Activated CD4-positive, alpha-beta memory T cell treated with anti-CD3 and anti-CD28 coated beads for 36 hours (primary cell): ENCODE results near the gene MYO5B. TPM values are rescaled to one million over a fixed set of nuclear protein-coding genes. Genes with fewer than 3 reads are reported as not detected.

Experiments used
- CTCF ChIA-PET: fragments of 350-600 bp; sonication (Branson Sonifier 250); formaldehyde crosslinking; loops from one replicate; lab custom pipeline; 2021; ENCODE audit warnings: antibody characterized with exemption, inconsistent platforms; lab: Charles Lee
- POLR2A ChIA-PET: fragments of 350-600 bp; sonication (Branson Sonifier 250); formaldehyde crosslinking; loops from one replicate; lab custom pipeline; 2021; ENCODE audit warnings: antibody characterized with exemption; lab: Charles Lee
- DNase-seq: peaks from one replicate; pipeline ENCODE4 v3.0.0-alpha.2; 2020
- H3K27ac Mint-ChIP-seq: one replicate; pipeline ENCODE4 v1.8.0; 2021; ENCODE audit warnings: mixed read lengths
- H3K27me3 Mint-ChIP-seq: one replicate; pipeline ENCODE4 v1.8.0; 2021; ENCODE audit warnings: mixed read lengths
- H3K36me3 Mint-ChIP-seq: one replicate; pipeline ENCODE4 v1.8.0; 2021; ENCODE audit warnings: mixed read lengths
- H3K4me1 Mint-ChIP-seq: one replicate; pipeline ENCODE4 v1.8.0; 2021; ENCODE audit warnings: low read depth, mixed read lengths
- H3K4me3 Mint-ChIP-seq: one replicate; pipeline ENCODE4 v1.8.0; 2021; ENCODE audit warnings: mild to moderate bottlenecking, mixed read lengths
- H3K9me3 Mint-ChIP-seq: one replicate; pipeline ENCODE4 v1.8.0; 2021; ENCODE audit warnings: mixed read lengths
- intact Hi-C: fragments of 100-400 bp; cut with micrococcal nuclease; formaldehyde crosslinking; loops from one replicate; pipeline ENCODE4 v1.15.1; 2023
- total RNA-seq, 2 experiments: library from RNA; stranded (reverse); gene quantifications; one replicate each; pipeline ENCODE4 v1.2.3, GENCODE V29; 2021

The MYO5B gene
- total RNA-seq, 2 experiments from 2014 or later = 0.02 to 0.21 TPM

- Mint-ChIP-seq H3K4me3 (no peak overlapping the region), H3K27me3 (peaks cover 15% of the 10 kb centered on the region), H3K4me1 (no peaks in the 10 kb centered on the region), H3K36me3 (no peaks in the 10 kb centered on the region), H3K27ac (no peak overlapping the region), H3K9me3 (no peaks in the 10 kb centered on the region)
- no peak for DNase-seq
- CTCF ChIA-PET = no interaction called here
- intact Hi-C loops = no loop called here
- POLR2A ChIA-PET = no interaction called here
Observed at GRCh38 chr18:49875155-49875554, 319.8 kb downstream of the MYO5B start.

- no peak for DNase-seq
- ChIA-PET CTCF (no interaction called here), POLR2A (interaction anchor here (0.6 kb wide), 1 partner anchor 333 kb away, joined by 3 read pairs; no protein-coding TSS in a partner anchor)
- Mint-ChIP-seq H3K9me3 (no peaks in the 10 kb centered on the region), H3K4me3 (no peak overlapping the region), H3K4me1 (no peaks in the 10 kb centered on the region), H3K27ac (no peak overlapping the region), H3K27me3 (peaks cover 12% of the 10 kb centered on the region), H3K36me3 (no peaks in the 10 kb centered on the region)
- intact Hi-C loops = no loop called here
Observed at GRCh38 chr18:49874238-49874637, 320.7 kb downstream of the MYO5B start.

- intact Hi-C loops = no loop called here
- CTCF ChIA-PET = interaction anchor here (2.6 kb wide), 1 partner anchor 10 kb away, joined by 11 read pairs; no protein-coding TSS in a partner anchor
- Mint-ChIP-seq H3K9me3 (no peaks in the 10 kb centered on the region), H3K4me3 (no peak overlapping the region), H3K4me1 (no peaks in the 10 kb centered on the region), H3K27ac (no peak overlapping the region), H3K27me3 (peaks cover 3% of the 10 kb centered on the region), H3K36me3 (no peaks in the 10 kb centered on the region)
- no peak for DNase-seq
- POLR2A ChIA-PET = no interaction called here
Observed at GRCh38 chr18:49869354-49869753, 325.6 kb downstream of the MYO5B start.

- intact Hi-C loops = no loop called here
- H3K27ac Mint-ChIP-seq = no peak overlapping the region
- H3K27me3 Mint-ChIP-seq = peaks cover 5% of the 10 kb centered on the region
- no peaks in the 10 kb centered on the region for H3K36me3 Mint-ChIP-seq
- ChIA-PET POLR2A (no interaction called here), CTCF (interaction anchor here (1.1 to 1.3 kb wide), 2 partner anchors 8 to 356 kb away, joined by 3 read pairs; no protein-coding TSS in a partner anchor)
- no peak for DNase-seq
- no peaks in the 10 kb centered on the region for H3K9me3 Mint-ChIP-seq
- H3K4me1 Mint-ChIP-seq = no peaks in the 10 kb centered on the region
- H3K4me3 Mint-ChIP-seq = no peak overlapping the region
Observed at GRCh38 chr18:49866680-49867079, 328.3 kb downstream of the MYO5B start.

- Mint-ChIP-seq H3K27ac (no peak overlapping the region), H3K36me3 (no peaks in the 10 kb centered on the region), H3K27me3 (peaks cover 5% of the 10 kb centered on the region), H3K4me3 (no peak overlapping the region), H3K4me1 (no peaks in the 10 kb centered on the region), H3K9me3 (no peaks in the 10 kb centered on the region)
- POLR2A ChIA-PET = no interaction called here
- intact Hi-C loops = no loop called here
- no peak for DNase-seq
- CTCF ChIA-PET = no interaction called here
Observed at GRCh38 chr18:49865401-49865800, 329.5 kb downstream of the MYO5B start.

GRCh38 chr18:49863769-49864621 is 331.0 kb downstream of the MYO5B start:
- Mint-ChIP-seq H3K27ac (no peak overlapping the region), H3K9me3 (no peaks in the 10 kb centered on the region), H3K36me3 (no peaks in the 10 kb centered on the region), H3K4me3 (no peak overlapping the region), H3K27me3 (peaks cover 5% of the 10 kb centered on the region), H3K4me1 (no peaks in the 10 kb centered on the region)
- ChIA-PET CTCF (interaction anchor here (12.3 kb wide), 1 partner anchor 354 kb away, joined by 202 read pairs; no protein-coding TSS in a partner anchor), POLR2A (no interaction called here)
- intact Hi-C loops = no loop called here
- no peak for DNase-seq

GRCh38 chr18:49862656-49863385 is 332.1 kb downstream of the MYO5B start:
- no peaks in the 10 kb centered on the region for H3K36me3 Mint-ChIP-seq
- DNase-seq = no peak
- no peaks in the 10 kb centered on the region for H3K9me3 Mint-ChIP-seq
- intact Hi-C loops = no loop called here
- CTCF ChIA-PET = interaction anchor here (0.6 to 12.3 kb wide), 6 partner anchors 9 to 657 kb away, joined by 3 to 202 read pairs (median 6); no protein-coding TSS in a partner anchor
- H3K4me3 Mint-ChIP-seq = no peak overlapping the region
- no peaks in the 10 kb centered on the region for H3K4me1 Mint-ChIP-seq
- no peak overlapping the region for H3K27ac Mint-ChIP-seq
- POLR2A ChIA-PET = interaction anchor here (0.6 kb wide), 2 partner anchors 252 to 365 kb away, joined by 3 to 4 read pairs; no protein-coding TSS in a partner anchor
- H3K27me3 Mint-ChIP-seq = peaks cover 5% of the 10 kb centered on the region

GRCh38 chr18:49861659-49862058 is 333.3 kb downstream of the MYO5B start:
- DNase-seq = no peak
- Mint-ChIP-seq H3K9me3 (no peaks in the 10 kb centered on the region), H3K36me3 (no peaks in the 10 kb centered on the region), H3K27me3 (peaks cover 3% of the 10 kb centered on the region), H3K27ac (no peak overlapping the region), H3K4me1 (no peaks in the 10 kb centered on the region), H3K4me3 (no peak overlapping the region)
- intact Hi-C loops = no loop called here
- CTCF ChIA-PET = interaction anchor here (0.6 to 12.3 kb wide), 13 partner anchors 50 to 496 kb away, joined by 3 to 202 read pairs (median 4); partner anchors contain the start of gene LIPG
- POLR2A ChIA-PET = no interaction called here

GRCh38 chr18:49859725-49860124 is 335.2 kb downstream of the MYO5B start:
- H3K4me1 Mint-ChIP-seq = no peaks in the 10 kb centered on the region
- no peaks in the 10 kb centered on the region for H3K36me3 Mint-ChIP-seq
- no peak overlapping the region for H3K4me3 Mint-ChIP-seq
- intact Hi-C loops = loop anchor here (10.0 kb wide), 1 partner anchor 1185 kb away; no protein-coding TSS in a partner anchor
- CTCF ChIA-PET = interaction anchor here (0.7 to 12.3 kb wide), 19 partner anchors 8 to 350 kb away, joined by 3 to 202 read pairs (median 4); partner anchors contain the start of genes ACAA2 and LIPG
- no peak overlapping the region for H3K27ac Mint-ChIP-seq
- H3K9me3 Mint-ChIP-seq = no peaks in the 10 kb centered on the region
- peaks cover 1% of the 10 kb centered on the region for H3K27me3 Mint-ChIP-seq
- POLR2A ChIA-PET = no interaction called here
- DNase-seq = no peak

GRCh38 chr18:49859021-49859359 is 336.0 kb downstream of the MYO5B start:
- intact Hi-C loops = loop anchor here (10.0 kb wide), 1 partner anchor 1184 kb away; no protein-coding TSS in a partner anchor
- Mint-ChIP-seq H3K4me1 (no peaks in the 10 kb centered on the region), H3K4me3 (no peak overlapping the region), H3K9me3 (no peaks in the 10 kb centered on the region), H3K27ac (no peak overlapping the region), H3K27me3 (peaks cover under 1% of the 10 kb centered on the region), H3K36me3 (no peaks in the 10 kb centered on the region)
- DNase-seq = no peak
- ChIA-PET CTCF (interaction anchor here (0.7 to 12.3 kb wide), 27 partner anchors 8 to 499 kb away, joined by 3 to 202 read pairs (median 4); partner anchors contain the start of gene LIPG), POLR2A (no interaction called here)

- Mint-ChIP-seq H3K4me3 (no peak overlapping the region), H3K36me3 (no peaks in the 10 kb centered on the region), H3K27ac (no peak overlapping the region), H3K4me1 (no peaks in the 10 kb centered on the region), H3K9me3 (no peaks in the 10 kb centered on the region), H3K27me3 (no peaks in the 10 kb centered on the region)
- peak; percentile 73 for DNase-seq
- intact Hi-C loops = loop anchor here (1.0 to 10.0 kb wide), 3 partner anchors 299 to 1184 kb away; no protein-coding TSS in a partner anchor
- ChIA-PET CTCF (interaction anchor here (0.7 to 12.3 kb wide), 34 partner anchors 9 to 499 kb away, joined by 3 to 202 read pairs (median 4); partner anchors contain the start of gene LIPG), POLR2A (no interaction called here)
Observed at GRCh38 chr18:49858309-49859020, 336.5 kb downstream of the MYO5B start.
